Keratinocyte (primary cell): ENCODE results near the gene NFKB2. TPM values are rescaled to one million over a fixed set of nuclear protein-coding genes. Genes with fewer than 3 reads are reported as not detected.

Experiments used
- DNase-seq: peaks from one replicate; pipeline ENCODE4 v3.0.0-alpha.2; 2011; ENCODE audit warnings: low read depth, missing footprints, low spot score
- FAIRE-seq: peaks from 2 replicates; lab custom pipeline; 2011; peaks lifted over from hg19 to GRCh38; lab: Jason Lieb, UNC
- H2AFZ ChIP-seq: 2 replicates; pipeline ENCODE4 v1.6.0; 2012; ENCODE audit warnings: low read length, control low read depth, inconsistent platforms; ENCODE audit not compliant: control insufficient read depth
- H3K27ac ChIP-seq: 2 replicates; pipeline ENCODE4 v1.5.1; 2011; ENCODE audit warnings: low read length; ENCODE audit not compliant: control insufficient read depth, insufficient read depth
- H3K27me3 ChIP-seq: 3 replicates; pipeline ENCODE4 v1.6.0; 2011; ENCODE audit warnings: low read length; ENCODE audit not compliant: control insufficient read depth, insufficient read depth; ENCODE audit errors: extremely low read depth
- H3K36me3 ChIP-seq, 2 experiments: 2 replicates in 1 of 2; 3 replicates in 1 of 2; pipeline ENCODE4 v1.5.1; 2011; ENCODE audit warnings: low read length in 2 of 2, mild to moderate bottlenecking in 1 of 2; ENCODE audit not compliant: control insufficient read depth in 2 of 2, insufficient read depth in 2 of 2; ENCODE audit errors: extremely low read depth in 1 of 2
- H3K4me1 ChIP-seq: 3 replicates; pipeline ENCODE4 v1.5.1; 2011; ENCODE audit warnings: low read length; ENCODE audit not compliant: control insufficient read depth, insufficient read depth; ENCODE audit errors: extremely low read depth
- H3K4me2 ChIP-seq: 3 replicates; pipeline ENCODE4 v1.6.0; 2011; ENCODE audit warnings: low read depth, low read length; ENCODE audit not compliant: control insufficient read depth, insufficient read depth; ENCODE audit errors: extremely low read depth
- H3K4me3 ChIP-seq, 3 experiments: fragments of 200-600 bp in 1 of 3; sonication (generic) in 1 of 3; 2 replicates in 2 of 3; 3 replicates in 1 of 3; pipeline ENCODE4 v1.5.1; 2011 to 2016; ENCODE audit warnings: low read length in 3 of 3, mild to moderate bottlenecking in 3 of 3, control low read depth in 2 of 3, inconsistent platforms in 1 of 3, low read depth in 1 of 3, mixed read lengths in 1 of 3, mixed run types in 1 of 3, moderate library complexity in 1 of 3; ENCODE audit not compliant: control insufficient read depth in 2 of 3, insufficient read depth in 2 of 3; ENCODE audit errors: extremely low read depth in 1 of 3
- H3K79me2 ChIP-seq: 2 replicates; pipeline ENCODE4 v1.6.0; 2012; ENCODE audit warnings: low read length; ENCODE audit not compliant: control insufficient read depth, insufficient read depth
- H3K9ac ChIP-seq: 3 replicates; pipeline ENCODE4 v1.6.0; 2011; ENCODE audit warnings: low read length; ENCODE audit not compliant: control insufficient read depth, insufficient read depth; ENCODE audit errors: extremely low read depth
- H3K9me1 ChIP-seq: 3 replicates; pipeline ENCODE4 v1.6.0; 2011; ENCODE audit warnings: low read length; ENCODE audit not compliant: control insufficient read depth, insufficient read depth; ENCODE audit errors: extremely low read depth
- H3K9me3 ChIP-seq: 2 replicates; pipeline ENCODE4 v1.5.1; 2012; ENCODE audit warnings: low read depth, low read length; ENCODE audit not compliant: control insufficient read depth
- H4K20me1 ChIP-seq: 3 replicates; pipeline ENCODE4 v1.6.0; 2011; ENCODE audit warnings: low read length; ENCODE audit not compliant: control insufficient read depth, insufficient read depth; ENCODE audit errors: extremely low read depth
- CTCF ChIP-seq, 3 experiments: IDR thresholded peaks in 1 of 3; conservative IDR thresholded peaks in 1 of 3; optimal IDR thresholded peaks in 1 of 3; 2 replicates in 2 of 3; 3 replicates in 1 of 3; pipeline versions ENCODE3 to v1.5.1; 2011; ENCODE audit warnings: low read length in 3 of 3, mild to moderate bottlenecking in 3 of 3, moderate library complexity in 2 of 3, control low read depth in 1 of 3, inconsistent platforms in 1 of 3; ENCODE audit not compliant: insufficient read depth in 2 of 3; ENCODE audit errors: extremely low read depth in 1 of 3
- EZH2 ChIP-seq: IDR thresholded peaks from one replicate; pipeline ENCODE4 v1.6.1; 2012; ENCODE audit warnings: inconsistent platforms, mild to moderate bottlenecking, low read length, moderate library complexity
- dilution Hi-C: fragments of 300-500 bp; cut with MboI; formaldehyde crosslinking; loops from one replicate; pipeline ENCODE4 v1.7.0; 2020; ENCODE audit warnings: low sequenced_read_pairs; ENCODE audit not compliant: extremely low pct_ligation_motif_present
- polyA plus RNA-seq, 5 experiments: library from polyadenylated mRNA; depleted of rRNA in 3 of 5; stranded (reverse) in 3 of 5; stranded (forward) in 1 of 5; unstranded in 1 of 5; fragments of >200 nt; gene quantifications; 1 replicate in 1 of 5; 2 replicates in 3 of 5; 3 replicates in 1 of 5; pipeline versions ENCODE4 v1.2.1 to v1.2.3, GENCODE V29; 2011 to 2012; ENCODE audit warnings: missing spikeins in 2 of 5, low read depth in 1 of 5, low replicate concordance in 1 of 5

Gene NFKB2
- polyA plus RNA-seq, 1 donor (not counting 4 experiments of a cell fraction or from before 2014, with no cell fraction given), result 14.8 TPM

DNA sequence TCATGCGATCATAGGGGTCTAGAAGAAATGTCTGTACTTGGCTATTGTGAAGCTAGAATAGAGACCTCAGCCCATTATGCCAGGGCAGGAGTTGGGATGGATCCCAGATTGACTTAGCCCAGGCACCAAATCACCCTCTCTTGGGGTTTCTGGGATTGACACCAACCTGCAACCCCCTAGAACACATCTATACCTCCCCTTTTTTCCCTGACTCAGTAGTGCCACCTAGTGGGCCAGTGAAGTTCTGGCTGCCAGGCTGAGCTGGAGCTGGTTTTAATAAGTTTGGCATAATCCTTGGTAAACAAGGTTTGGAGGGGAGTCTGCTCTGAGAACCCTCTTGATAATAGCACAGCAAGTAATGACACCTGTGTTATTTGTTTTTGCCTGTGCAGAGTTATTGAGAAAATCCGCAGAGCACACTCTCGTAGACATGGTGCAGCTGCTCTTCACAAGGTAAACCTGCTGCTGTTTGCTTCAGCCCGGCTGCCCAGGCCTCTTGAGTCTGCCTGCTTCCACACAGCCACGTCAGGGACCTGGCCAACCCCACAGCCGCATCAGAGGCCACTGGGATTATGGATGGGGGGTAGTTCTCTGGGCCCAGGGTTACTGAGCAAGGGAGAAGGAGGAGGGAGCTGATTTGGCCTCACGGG is 43.3 kb upstream of the NFKB2 start:
- Histone ChIP-seq H3K79me2 (peaks cover 6% of the 10 kb centered on the region), H3K4me3 (no peak overlapping the region), H3K9me1 (no peaks in the 10 kb centered on the region), H3K27me3 (no peaks in the 10 kb centered on the region), H3K36me3 (peaks cover 34 to 44% of the 10 kb centered on the region in 2 experiments), H3K27ac (no peak overlapping the region), H2AFZ (no peak overlapping the region), H3K4me1 (no peaks in the 10 kb centered on the region), H4K20me1 (peaks cover 4% of the 10 kb centered on the region), H3K9me3 (no peaks in the 10 kb centered on the region), H3K9ac (no peak overlapping the region), H3K4me2 (no peak overlapping the region)
- DNase-seq (no peak), FAIRE-seq (peak; percentile 67)
- dilution Hi-C loops, result no loop called here
- no peak for TF ChIP-seq EZH2
- TF ChIP-seq CTCF (optimal IDR thresholded peaks at IDR 0.05 in 1 of 3, IDR thresholded peaks at IDR 0.05 in 1 of 3, conservative IDR thresholded peaks at IDR 0.05 in 1 of 3; ENCODE audit: extremely low read depth in 1 of 3, insufficient read depth in 2 of 3, low read length in 3 of 3), result peak; percentile 83 to 98 (median 89)

- no peak overlapping the region for H3K9ac ChIP-seq
- no peaks in the 10 kb centered on the region for H3K9me1 ChIP-seq
- no peak for DNase-seq
- dilution Hi-C loops, result no loop called here
- no peaks in the 10 kb centered on the region for H3K4me1 ChIP-seq
- H2AFZ ChIP-seq, result no peak overlapping the region
- H3K36me3 ChIP-seq, result peaks cover 51 to 52% of the 10 kb centered on the region in 2 experiments
- no peak overlapping the region for H3K4me3 ChIP-seq
- peaks cover 1% of the 10 kb centered on the region for H3K79me2 ChIP-seq
- H4K20me1 ChIP-seq, result peaks cover 4% of the 10 kb centered on the region
- H3K27ac ChIP-seq, result no peak overlapping the region
- no peak for FAIRE-seq
- H3K4me2 ChIP-seq, result no peak overlapping the region
- H3K27me3 ChIP-seq, result no peaks in the 10 kb centered on the region
- TF ChIP-seq CTCF (optimal IDR thresholded peaks at IDR 0.05 in 1 of 3, IDR thresholded peaks at IDR 0.05 in 1 of 3, conservative IDR thresholded peaks at IDR 0.05 in 1 of 3; ENCODE audit: extremely low read depth in 1 of 3, insufficient read depth in 2 of 3, low read length in 3 of 3) (no peak), EZH2 (no peak)
- no peaks in the 10 kb centered on the region for H3K9me3 ChIP-seq
Measured at GRCh38 chr10:102354451-102354850, 41.1 kb upstream of the NFKB2 start.
